Tibial nerve (tissue), 4 donors: ENCODE data around the gene RNF207.

Experiments used
- EP300 ChIP-seq, 2 donors: sonication (generic); formaldehyde crosslinking; IDR thresholded peaks; one replicate each; pipeline ENCODE4 v1.6.1; 2017; ENCODE audit warnings: antibody characterized with exemption in 2 of 2, mild to moderate bottlenecking in 1 of 2
- POLR2A ChIP-seq, 2 donors: fragments of 450-650 bp; IDR thresholded peaks; one replicate each; pipeline ENCODE4 v1.6.1; 2017; ENCODE audit warnings: antibody characterized with exemption in 2 of 2, mild to moderate bottlenecking in 2 of 2, moderate library complexity in 2 of 2
- TF ChIP-seq, protein P1 (sequence below), 5 experiments: fragments of 200-600 bp in 3 of 5; fragments of 450-650 bp in 2 of 5; sonication (generic) in 3 of 5; IDR thresholded peaks; one replicate each; pipeline ENCODE4 v1.5.1; 2016 to 2019; ENCODE audit warnings: antibody characterized with exemption in 5 of 5, mild to moderate bottlenecking in 3 of 5, moderate library complexity in 2 of 5

DNA sequence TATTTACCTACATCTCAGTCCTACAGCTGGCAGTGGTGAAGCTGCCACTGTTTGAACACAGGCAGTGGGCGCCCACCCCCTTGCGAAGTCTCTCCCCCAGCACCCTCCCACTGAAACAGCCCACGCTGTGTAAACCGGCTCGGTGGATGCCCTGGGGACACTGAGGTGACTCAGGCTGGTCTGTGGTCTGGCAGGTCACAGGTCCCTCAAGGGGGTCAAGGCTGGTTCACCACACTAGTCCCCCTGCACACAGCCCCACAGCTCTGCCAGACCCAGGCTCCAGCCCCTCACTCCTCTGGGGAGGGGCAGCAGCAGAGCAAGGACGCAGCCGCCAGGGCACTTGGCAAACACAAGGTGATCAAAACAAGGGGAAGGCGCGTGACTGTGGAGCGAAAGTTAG lies 33.4 kb upstream of the RNF207 start:
- TF ChIP-seq, protein P1, sequence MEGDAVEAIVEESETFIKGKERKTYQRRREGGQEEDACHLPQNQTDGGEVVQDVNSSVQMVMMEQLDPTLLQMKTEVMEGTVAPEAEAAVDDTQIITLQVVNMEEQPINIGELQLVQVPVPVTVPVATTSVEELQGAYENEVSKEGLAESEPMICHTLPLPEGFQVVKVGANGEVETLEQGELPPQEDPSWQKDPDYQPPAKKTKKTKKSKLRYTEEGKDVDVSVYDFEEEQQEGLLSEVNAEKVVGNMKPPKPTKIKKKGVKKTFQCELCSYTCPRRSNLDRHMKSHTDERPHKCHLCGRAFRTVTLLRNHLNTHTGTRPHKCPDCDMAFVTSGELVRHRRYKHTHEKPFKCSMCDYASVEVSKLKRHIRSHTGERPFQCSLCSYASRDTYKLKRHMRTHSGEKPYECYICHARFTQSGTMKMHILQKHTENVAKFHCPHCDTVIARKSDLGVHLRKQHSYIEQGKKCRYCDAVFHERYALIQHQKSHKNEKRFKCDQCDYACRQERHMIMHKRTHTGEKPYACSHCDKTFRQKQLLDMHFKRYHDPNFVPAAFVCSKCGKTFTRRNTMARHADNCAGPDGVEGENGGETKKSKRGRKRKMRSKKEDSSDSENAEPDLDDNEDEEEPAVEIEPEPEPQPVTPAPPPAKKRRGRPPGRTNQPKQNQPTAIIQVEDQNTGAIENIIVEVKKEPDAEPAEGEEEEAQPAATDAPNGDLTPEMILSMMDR (IDR thresholded peaks at IDR 0.05) = no peak
- TF ChIP-seq EP300 (IDR thresholded peaks at IDR 0.05) (no peak), POLR2A (IDR thresholded peaks at IDR 0.05) (no peak)
